Upper lobe of left lung (tissue), 6 donors: ENCODE results near the gene BLM. TPM values are rescaled to one million over a fixed set of nuclear protein-coding genes. Genes with fewer than 3 reads are reported as not detected.
"Not testable (repeated sequence)": the region's sequence is repeated elsewhere in the genome, so short reads cannot be mapped to it uniquely, and the experiment has no call there.

ENCODE experiments used
- ATAC-seq, 2 donors: fragments of 200-7000 bp; cut with Tn5 transposase; one replicate each; pipeline ENCODE4 v1.9.1; 2022; ENCODE audit warnings: mild to moderate bottlenecking in 2 of 2, moderate library complexity in 2 of 2; ENCODE audit not compliant: low FRiP score in 2 of 2
- DNase-seq, 2 donors: peaks; one replicate each; pipeline ENCODE4 v3.0.0-alpha.2; 2019 to 2020
- H3K27ac ChIP-seq, 4 donors: fragments of 200-600 bp; sonication (generic); one replicate each; pipeline ENCODE4 v1.5.1; 2016 to 2019
- H3K27me3 ChIP-seq, 4 donors: fragments of 200-600 bp; sonication (generic); one replicate each; pipeline ENCODE4 v1.5.1; 2017 to 2019
- H3K36me3 ChIP-seq, 4 donors: fragments of 200-600 bp; sonication (generic); one replicate each; pipeline ENCODE4 v1.5.1; 2016 to 2019
- H3K4me1 ChIP-seq, 4 donors: fragments of 200-600 bp; sonication (generic); one replicate each; pipeline ENCODE4 v1.5.1; 2018 to 2019
- H3K4me3 ChIP-seq, 4 donors: fragments of 200-600 bp; sonication (generic); one replicate each; pipeline ENCODE4 v1.5.1; 2017 to 2019; ENCODE audit warnings: mild to moderate bottlenecking in 2 of 4, moderate library complexity in 1 of 4
- H3K9me3 ChIP-seq, 4 donors: fragments of 200-600 bp; sonication (generic); one replicate each; pipeline ENCODE4 v1.5.1; 2018 to 2019
- CTCF ChIP-seq, 6 experiments: fragments of 450-650 bp in 4 of 6; fragments of 200-600 bp in 2 of 6; sonication (generic) in 2 of 6; IDR thresholded peaks; one replicate each; pipeline ENCODE4 v1.5.1; 2016 to 2019; ENCODE audit warnings: antibody characterized with exemption in 6 of 6
- EP300 ChIP-seq, 4 donors: sonication (generic); formaldehyde crosslinking; IDR thresholded peaks; one replicate each; pipeline ENCODE4 v1.5.1; 2017; ENCODE audit warnings: antibody characterized with exemption in 4 of 4, control low read depth in 2 of 4
- POLR2A ChIP-seq, 4 donors: fragments of 450-650 bp; IDR thresholded peaks; one replicate each; pipeline ENCODE4 v1.5.1; 2016 to 2017; ENCODE audit warnings: antibody characterized with exemption in 4 of 4, mild to moderate bottlenecking in 2 of 4
- POLR2AphosphoS5 ChIP-seq, 2 donors: sonication (generic); formaldehyde crosslinking; IDR thresholded peaks; one replicate each; pipeline ENCODE4 v1.5.1; 2017; ENCODE audit warnings: antibody characterized with exemption in 2 of 2
- WGBS, 2 donors: methylation state at CpG; one replicate each; pipeline ENCODE4 v1.1.5; 2017 to 2018; 5-methylcytosine and 5-hydroxymethylcytosine counted together
- total RNA-seq, 6 donors: library from RNA; depleted of rRNA in 4 of 6; stranded (reverse); fragments of >200 nt in 4 of 6; gene quantifications; one replicate each; pipeline versions ENCODE4 v1.1.0 to v1.2.1, GENCODE V29; 2016 to 2021
- donor health status: DM: no; HTN: no; CAD: no; lungs with moderate emphysema.
- donor health status: DM: no; HTN: yes; CAD: no; lungs with severe emphysema.

Gene BLM
- total RNA-seq = 10 to 100 TPM in 1 of 6 donors, 1 to 10 TPM in 3, under 1 TPM in 2; 0.76 to 31.4 (median 2.6) TPM

- Histone ChIP-seq H3K27ac (peak within 1 kb of the TSS; percentile 90 to 94 (median 92)), H3K4me3 (peak within 1 kb of the TSS; percentile 51 to 84 (median 68)), H3K36me3 (no peaks in the 10 kb centered on the region), H3K27me3 (no peaks in the 10 kb centered on the region), H3K4me1 (peaks cover 9 to 18% (median 14%) of the 10 kb centered on the region in 4 donors), H3K9me3 (no peaks in the 10 kb centered on the region)
- 0 to 1% methylated on average over 23 to 33 of the region's 65 CpGs for WGBS, 2 donors
- ATAC-seq (peak; percentile 100), DNase-seq (peak; percentile 97 to 98)
- TF ChIP-seq EP300 (IDR thresholded peaks at IDR 0.05) (no peak), CTCF (IDR thresholded peaks at IDR 0.05) (peak in 5 of 6 experiments; percentile 40 to 88 (median 74)), POLR2A (IDR thresholded peaks at IDR 0.05) (peak in 3 of 4 donors; percentile 53 to 86 (median 72)), POLR2AphosphoS5 (IDR thresholded peaks at IDR 0.05) (peak; percentile 51 to 72)
Measured at GRCh38 chr15:90716976-90717821, at the start of gene BLM. Gene BLM (plus strand): TSS chr15:90717346. CDS start chr15:90747393, 30,047 bp downstream.

- DNase-seq, H3K9me3 ChIP-seq, ATAC-seq, H3K4me3 ChIP-seq, H3K36me3 ChIP-seq, H3K27ac ChIP-seq, H3K27me3 ChIP-seq: not testable (repeated sequence)
- WGBS, 2 donors = 91 to 93% methylated on average over 7 of the region's 7 CpGs
- peaks cover 0 to 14% (median 12%) of the 10 kb centered on the region in 4 donors for H3K4me1 ChIP-seq
Measured at GRCh38 chr15:90667755-90668345, 49.3 kb upstream of the BLM start.

GRCh38 chr15:90670631-90671030 is 46.5 kb upstream of the BLM start:
- DNase-seq, H3K4me3 ChIP-seq, H3K27me3 ChIP-seq, H3K9me3 ChIP-seq, H3K27ac ChIP-seq, ATAC-seq, H3K36me3 ChIP-seq, H3K4me1 ChIP-seq: not testable (repeated sequence)
- WGBS, 2 donors = 96 to 98% methylated on average over 7 to 8 of the region's 8 CpGs

- Histone ChIP-seq H3K4me1 (peaks cover 0 to 2% (median under 1%) of the 10 kb centered on the region in 4 donors), H3K9me3 (no peaks in the 10 kb centered on the region), H3K36me3 (no peaks in the 10 kb centered on the region), H3K27ac (no peak overlapping the region), H3K27me3 (no peaks in the 10 kb centered on the region), H3K4me3 (no peak overlapping the region)
- no peak for TF ChIP-seq POLR2AphosphoS5 (IDR thresholded peaks at IDR 0.05)
- TF ChIP-seq EP300 (IDR thresholded peaks at IDR 0.05) = no peak
- no peak for TF ChIP-seq CTCF (IDR thresholded peaks at IDR 0.05)
- TF ChIP-seq POLR2A (IDR thresholded peaks at IDR 0.05) = no peak
- no peak for ATAC-seq
- no peak for DNase-seq
- 88% methylated on average over 4 of the region's 4 CpGs for WGBS, 2 donors
Measured at GRCh38 chr15:90671216-90671615, 45.9 kb upstream of the BLM start.

GRCh38 chr15:90673357-90673756 is 43.8 kb upstream of the BLM start:
- 93% methylated on average over 10 of the region's 10 CpGs for WGBS, 2 donors

GRCh38 chr15:90674476-90674875 is 42.7 kb upstream of the BLM start:
- H3K9me3 ChIP-seq = no peaks in the 10 kb centered on the region
- no peaks in the 10 kb centered on the region for H3K36me3 ChIP-seq
- WGBS, 2 donors = 89 to 93% methylated on average over 3 of the region's 3 CpGs
- H3K27ac ChIP-seq = no peak overlapping the region
- no peaks in the 10 kb centered on the region for H3K4me1 ChIP-seq
- TF ChIP-seq EP300 (IDR thresholded peaks at IDR 0.05) (no peak), POLR2A (IDR thresholded peaks at IDR 0.05) (no peak), POLR2AphosphoS5 (IDR thresholded peaks at IDR 0.05) (no peak), CTCF (IDR thresholded peaks at IDR 0.05) (no peak)
- no peak overlapping the region for H3K4me3 ChIP-seq
- no peaks in the 10 kb centered on the region for H3K27me3 ChIP-seq
- no peak for ATAC-seq
- no peak for DNase-seq

More at GRCh38 chr15:90673357-90673756, 43.8 kb upstream of the BLM start:
- DNase-seq, H3K27ac ChIP-seq, ATAC-seq, H3K27me3 ChIP-seq, H3K9me3 ChIP-seq, H3K4me1 ChIP-seq, H3K36me3 ChIP-seq, H3K4me3 ChIP-seq: not testable (repeated sequence)
